T-helper 1 cell treated with Interleukin-12 subunit alpha and Interleukin-12 subunit beta and Interleukin-4 antibody, amounts not matched to agents 30 μg/mL and 1 μg/mL, for 36 hours (primary cell): ENCODE measurements around the gene REEP1.
A peak's percentile ranks its signal among the peaks of the same experiment; 100 is the strongest.
"Not testable (repeated sequence)": the region's sequence is repeated elsewhere in the genome, so short reads cannot be mapped to it uniquely, and the experiment has no call there.

ENCODE experiments used
- H3K27ac Mint-ChIP-seq: one replicate; pipeline ENCODE4 v1.8.0; 2021; ENCODE audit warnings: mild to moderate bottlenecking, mixed read lengths
- H3K27me3 Mint-ChIP-seq: one replicate; pipeline ENCODE4 v1.8.0; 2021; ENCODE audit warnings: low read depth, mixed read lengths
- H3K36me3 Mint-ChIP-seq: one replicate; pipeline ENCODE4 v1.8.0; 2021; ENCODE audit warnings: low read depth, mixed read lengths
- H3K4me1 Mint-ChIP-seq: one replicate; pipeline ENCODE4 v1.8.0; 2021; ENCODE audit warnings: low read depth, mixed read lengths
- H3K4me3 Mint-ChIP-seq: one replicate; pipeline ENCODE4 v1.8.0; 2021; ENCODE audit warnings: mild to moderate bottlenecking, moderate library complexity, mixed read lengths
- H3K9me3 Mint-ChIP-seq: one replicate; pipeline ENCODE4 v1.8.0; 2021; ENCODE audit warnings: mixed read lengths

REEP1 gene

DNA sequence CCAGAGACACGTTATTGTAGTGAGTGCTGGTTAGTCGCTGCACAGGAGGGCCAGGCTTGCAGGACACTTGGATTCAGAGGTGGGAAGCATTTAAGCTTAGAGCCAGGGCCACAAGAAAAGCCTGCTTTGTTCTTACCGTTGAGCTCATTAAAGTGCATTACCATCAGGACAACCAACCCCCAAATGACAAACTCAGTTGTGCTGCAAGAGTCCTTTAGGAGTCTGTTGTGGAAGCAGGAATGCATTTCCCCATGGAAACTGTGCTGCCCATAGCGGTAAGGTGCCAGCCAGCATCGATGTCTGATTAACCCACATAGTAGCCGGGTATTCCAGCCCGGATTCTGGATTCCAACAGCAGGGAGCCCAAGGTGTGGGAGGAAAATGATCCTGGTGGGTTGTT lies 23.4 kb upstream of the REEP1 start:
- Mint-ChIP-seq H3K4me3 (no peak overlapping the region), H3K9me3 (no peaks in the 10 kb centered on the region), H3K27ac (no peak overlapping the region), H3K27me3 (peaks cover 3% of the 10 kb centered on the region), H3K4me1 (no peaks in the 10 kb centered on the region), H3K36me3 (no peaks in the 10 kb centered on the region)

GRCh38 chr2:86358957-86359356 lies 21.5 kb upstream of the REEP1 start:
- Mint-ChIP-seq H3K36me3 (no peaks in the 10 kb centered on the region), H3K4me1 (no peaks in the 10 kb centered on the region), H3K4me3 (no peak overlapping the region)

DNA sequence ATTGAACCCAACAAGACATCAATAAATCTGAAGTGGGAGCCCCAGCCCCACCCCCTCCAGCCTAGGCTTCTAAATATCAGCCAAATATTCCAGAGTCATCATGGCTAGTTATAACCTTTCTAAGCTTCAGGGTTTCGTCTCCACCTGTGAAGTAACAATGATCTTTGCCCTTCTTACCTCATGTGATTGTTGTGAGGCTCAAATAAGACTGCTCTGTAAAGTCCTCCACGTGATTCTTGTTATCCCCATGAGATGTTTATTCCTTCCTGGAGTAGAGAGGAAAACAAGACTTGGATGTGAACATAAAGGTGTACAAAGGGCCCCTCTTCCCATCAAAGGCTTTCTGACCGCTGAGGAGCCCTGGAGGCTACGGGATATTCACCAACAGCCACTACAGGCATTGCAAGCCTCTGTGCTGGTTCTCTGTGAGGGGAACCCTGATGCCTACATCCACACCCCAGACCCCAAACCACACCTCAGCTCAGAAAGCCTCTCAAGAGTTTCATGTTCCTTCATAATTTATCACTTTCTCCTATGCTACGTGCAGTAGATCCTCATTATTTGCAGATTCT lies 20.1 kb upstream of the REEP1 start:
- no peak overlapping the region for H3K4me3 Mint-ChIP-seq
- no peaks in the 10 kb centered on the region for H3K36me3 Mint-ChIP-seq
- H3K4me1 Mint-ChIP-seq: no peaks in the 10 kb centered on the region
- H3K9me3 Mint-ChIP-seq: no peaks in the 10 kb centered on the region
- H3K27ac Mint-ChIP-seq: no peak overlapping the region
- peaks cover 8% of the 10 kb centered on the region for H3K27me3 Mint-ChIP-seq

More at GRCh38 chr2:86358957-86359356, 21.5 kb upstream of the REEP1 start:
- H3K27me3 Mint-ChIP-seq: peaks cover 8% of the 10 kb centered on the region
- no peak overlapping the region for H3K27ac Mint-ChIP-seq
- H3K9me3 Mint-ChIP-seq: no peaks in the 10 kb centered on the region

- Mint-ChIP-seq H3K27ac (no peak overlapping the region), H3K9me3 (no peaks in the 10 kb centered on the region), H3K4me1 (no peaks in the 10 kb centered on the region), H3K36me3 (no peaks in the 10 kb centered on the region), H3K4me3 (no peak overlapping the region), H3K27me3 (peaks cover 4% of the 10 kb centered on the region)
Measured at GRCh38 chr2:86352727-86353221, 15.3 kb upstream of the REEP1 start.

DNA sequence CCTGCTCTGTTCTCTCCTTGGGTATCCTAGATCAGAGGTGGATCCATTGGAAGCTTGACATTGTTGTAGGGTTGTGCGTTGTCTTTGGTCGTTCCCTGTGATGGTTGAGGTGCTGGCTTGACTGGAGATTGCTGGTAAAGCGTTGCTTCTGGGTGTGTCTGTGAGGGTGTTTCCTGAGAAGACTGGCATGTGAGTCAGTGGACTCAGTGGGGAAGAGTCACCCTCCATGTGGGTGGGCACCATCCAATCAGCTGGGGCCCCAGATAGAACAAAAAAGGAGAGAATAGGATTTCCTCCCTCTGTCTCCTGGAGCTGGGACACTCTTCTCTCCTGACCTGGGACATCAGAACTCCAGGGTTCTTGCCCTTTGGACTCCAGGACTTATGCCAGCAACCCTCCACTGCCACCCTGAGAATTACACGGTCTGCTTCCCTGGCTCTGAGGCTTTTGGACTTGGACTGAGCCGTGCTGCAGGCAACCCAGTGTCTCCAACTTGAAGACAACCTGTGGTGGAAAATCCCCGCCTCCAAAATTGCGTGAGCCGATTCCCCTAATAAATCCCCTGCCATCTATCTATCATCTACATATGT lies 14.8 kb upstream of the REEP1 start:
- Mint-ChIP-seq H3K4me1 (no peaks in the 10 kb centered on the region), H3K27me3 (peaks cover 6% of the 10 kb centered on the region), H3K36me3 (no peaks in the 10 kb centered on the region), H3K4me3 (no peak overlapping the region), H3K9me3 (no peaks in the 10 kb centered on the region), H3K27ac (no peak overlapping the region)

GRCh38 chr2:86350751-86351150 lies 13.3 kb upstream of the REEP1 start:
- Mint-ChIP-seq H3K36me3 (no peaks in the 10 kb centered on the region), H3K4me1 (no peaks in the 10 kb centered on the region), H3K27me3 (peaks cover 21% of the 10 kb centered on the region), H3K27ac (no peak overlapping the region), H3K9me3 (no peaks in the 10 kb centered on the region), H3K4me3 (no peak overlapping the region)

- Mint-ChIP-seq H3K4me3 (no peak overlapping the region), H3K36me3 (no peaks in the 10 kb centered on the region), H3K4me1 (no peaks in the 10 kb centered on the region), H3K27ac (no peak overlapping the region), H3K27me3 (peaks cover 39% of the 10 kb centered on the region), H3K9me3 (no peaks in the 10 kb centered on the region)
Measured at GRCh38 chr2:86347401-86347800, 10.0 kb upstream of the REEP1 start.

- not testable (repeated sequence) for H3K27ac Mint-ChIP-seq, H3K9me3 Mint-ChIP-seq, H3K36me3 Mint-ChIP-seq, H3K4me3 Mint-ChIP-seq, H3K4me1 Mint-ChIP-seq
- H3K27me3 Mint-ChIP-seq: peaks cover 48% of the 10 kb centered on the region
Measured at GRCh38 chr2:86345783-86346370, 8.5 kb upstream of the REEP1 start.

- Mint-ChIP-seq H3K27me3 (peaks cover 63% of the 10 kb centered on the region), H3K4me1 (no peaks in the 10 kb centered on the region)
Measured at GRCh38 chr2:86344404-86344803, 7.0 kb upstream of the REEP1 start.

DNA sequence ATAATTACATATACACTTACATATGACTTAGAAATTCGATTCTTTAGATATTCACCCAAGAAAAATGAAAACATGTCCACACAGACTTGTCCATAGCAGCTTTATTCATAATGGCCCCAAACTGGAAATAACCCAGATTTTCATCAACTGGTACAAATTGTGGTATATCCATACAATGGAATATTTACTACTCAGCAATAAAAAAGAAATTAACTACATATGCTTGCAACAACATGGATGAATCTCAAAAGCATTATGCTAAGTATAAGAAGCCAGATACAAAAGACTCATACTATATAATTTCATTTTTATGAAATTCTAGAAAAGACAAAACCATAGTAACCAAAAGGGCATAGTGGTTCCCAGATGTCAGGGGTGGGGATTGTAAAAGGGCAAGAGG lies 5.1 kb upstream of the REEP1 start:
- H3K4me1 Mint-ChIP-seq: peaks cover 3% of the 10 kb centered on the region
- H3K36me3 Mint-ChIP-seq: no peaks in the 10 kb centered on the region
- no peak overlapping the region for H3K27ac Mint-ChIP-seq
- no peak overlapping the region for H3K4me3 Mint-ChIP-seq
- H3K9me3 Mint-ChIP-seq: peaks cover 10% of the 10 kb centered on the region
- H3K27me3 Mint-ChIP-seq: peaks cover 80% of the 10 kb centered on the region

More at GRCh38 chr2:86344404-86344803, 7.0 kb upstream of the REEP1 start:
- H3K9me3 Mint-ChIP-seq: peaks cover 10% of the 10 kb centered on the region
- H3K4me3 Mint-ChIP-seq: no peak overlapping the region
- no peak overlapping the region for H3K27ac Mint-ChIP-seq
- H3K36me3 Mint-ChIP-seq: no peaks in the 10 kb centered on the region

- Mint-ChIP-seq H3K4me3 (no peak overlapping the region), H3K27me3 (peaks cover 75% of the 10 kb centered on the region), H3K27ac (no peak overlapping the region), H3K4me1 (peaks cover 8% of the 10 kb centered on the region), H3K36me3 (no peaks in the 10 kb centered on the region), H3K9me3 (peaks cover 10% of the 10 kb centered on the region)
Measured at GRCh38 chr2:86341470-86341869, 4.0 kb upstream of the REEP1 start.

DNA sequence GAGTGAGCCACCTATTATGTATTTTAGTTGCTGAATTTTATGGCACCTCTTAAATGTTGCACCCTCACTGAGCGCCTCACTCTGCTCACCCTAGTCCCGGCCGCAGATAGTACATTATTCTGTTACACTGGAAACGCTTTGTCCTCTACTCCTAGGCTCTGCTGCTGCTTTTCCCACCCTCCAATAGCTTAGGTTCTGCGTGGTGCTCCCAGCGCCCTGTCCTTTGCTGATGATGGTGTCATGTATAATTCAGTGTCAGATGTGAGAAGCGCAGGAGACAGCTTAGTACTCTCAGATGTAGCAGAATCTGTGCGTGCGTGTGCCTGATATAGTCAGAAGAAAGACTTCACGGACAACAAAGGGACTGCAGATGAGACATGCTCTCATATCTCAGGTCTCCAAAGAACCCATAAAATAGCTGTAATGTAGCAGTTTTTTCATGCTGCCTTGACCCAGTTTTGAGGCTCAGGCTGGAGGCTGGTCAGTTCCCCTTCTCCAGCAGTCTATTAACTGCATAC lies 1.4 kb upstream of the REEP1 start:
- H3K36me3 Mint-ChIP-seq: no peaks in the 10 kb centered on the region
- H3K27me3 Mint-ChIP-seq: peaks cover 77% of the 10 kb centered on the region
- H3K4me1 Mint-ChIP-seq: peaks cover 9% of the 10 kb centered on the region
- no peak overlapping the region for H3K27ac Mint-ChIP-seq
- peaks cover 10% of the 10 kb centered on the region for H3K9me3 Mint-ChIP-seq
- H3K4me3 Mint-ChIP-seq: no peak overlapping the region

- Mint-ChIP-seq H3K4me3 (peak overlapping the region; percentile 68), H3K9me3 (peaks cover 10% of the 10 kb centered on the region), H3K36me3 (no peaks in the 10 kb centered on the region), H3K27ac (no peak overlapping the region), H3K4me1 (peaks cover 9% of the 10 kb centered on the region), H3K27me3 (peaks cover 72% of the 10 kb centered on the region)
Measured at GRCh38 chr2:86336675-86337243, 667 bp downstream of the REEP1 start.

DNA sequence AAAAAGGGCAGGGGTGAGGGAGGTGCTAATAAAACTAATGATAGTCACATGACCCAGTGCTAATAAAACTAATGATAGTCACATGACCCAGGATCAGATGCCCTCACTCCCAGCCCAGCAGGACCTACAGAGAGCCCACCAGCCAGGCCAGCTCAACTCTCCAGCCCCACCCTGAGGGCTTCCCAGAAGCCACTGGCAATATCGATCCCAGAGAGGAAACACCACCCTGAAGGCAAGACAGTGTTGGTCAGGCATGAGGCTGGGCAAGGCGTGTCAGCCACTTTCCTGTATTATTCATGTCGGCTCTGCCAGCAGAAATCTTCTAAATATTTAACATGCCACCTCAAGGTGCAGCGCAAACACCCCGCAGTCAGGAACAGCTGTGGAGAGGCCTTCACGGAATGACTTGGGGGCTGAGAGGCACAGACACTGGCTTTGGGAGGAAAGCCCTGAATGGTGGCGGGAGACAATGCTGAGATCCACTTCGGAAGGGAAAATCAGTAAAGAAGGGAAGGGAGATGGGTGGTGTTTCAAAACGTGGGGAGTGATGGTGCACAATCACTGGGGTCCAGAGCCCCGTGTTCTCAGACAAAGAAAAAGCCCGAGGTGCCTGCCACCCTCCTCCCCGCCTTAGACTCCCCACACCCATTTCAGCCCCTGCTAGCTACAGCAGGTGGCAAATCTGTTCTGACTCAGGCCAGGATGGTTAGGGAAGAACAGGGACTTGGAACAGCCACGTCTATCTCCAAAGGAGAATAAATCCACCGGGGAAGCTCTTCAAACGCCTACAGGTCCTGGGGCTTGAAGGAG lies 1.4 kb downstream of the REEP1 start:
- peaks cover 66% of the 10 kb centered on the region for H3K27me3 Mint-ChIP-seq
- H3K4me1 Mint-ChIP-seq: peaks cover 9% of the 10 kb centered on the region
- peak overlapping the region; percentile 68 for H3K4me3 Mint-ChIP-seq
- H3K9me3 Mint-ChIP-seq: peaks cover 5% of the 10 kb centered on the region
- H3K36me3 Mint-ChIP-seq: no peaks in the 10 kb centered on the region
- H3K27ac Mint-ChIP-seq: no peak overlapping the region
